K562 (cell line): ENCODE data around the gene WFIKKN1. TPM values are rescaled to one million over a fixed set of nuclear protein-coding genes. Genes with fewer than 3 reads are reported as not detected.

Source experiments
- CEBPG ChIP-seq, 3 experiments: fragments of 200-800 bp in 1 of 3; sonication (Bioruptor generic) in 1 of 3; sonication (generic) in 1 of 3; formaldehyde crosslinking in 1 of 3; IDR thresholded peaks in 2 of 3; conservative IDR thresholded peaks in 1 of 3; 2 replicates each; pipeline versions ENCODE4 v1.6.1 to v1.8.0; 2016 to 2022; ENCODE audit warnings: missing compliant biosample characterization in 2 of 3, missing genetic modification characterization in 2 of 3, mild to moderate bottlenecking in 1 of 3, missing genetic modification reagents in 1 of 3
- CTBP1 ChIP-seq: fragments of 450-650 bp; IDR thresholded peaks from 2 replicates; pipeline ENCODE4 v1.6.1; 2016; ENCODE audit warnings: borderline replicate concordance
- CXXC5 ChIP-seq: fragments of 250-450 bp; sonication (Bioruptor Pico); IDR thresholded peaks from 2 replicates; pipeline ENCODE4 v1.8.0; 2022; ENCODE audit warnings: inconsistent platforms, mild to moderate bottlenecking, moderate library complexity
- EGR1 ChIP-seq: fragments of 450-650 bp; conservative IDR thresholded peaks from 2 replicates; pipeline ENCODE4 v1.6.1; 2017; ENCODE audit warnings: mild to moderate bottlenecking
- HDAC6 ChIP-seq: IDR thresholded peaks from 2 replicates; pipeline ENCODE4 v1.6.1; 2012; ENCODE audit warnings: low read depth, mild to moderate bottlenecking, control low read depth, inconsistent platforms, low read length, moderate library complexity
- HMGN3 ChIP-seq: IDR thresholded peaks from 2 replicates; pipeline ENCODE4 v1.6.1; 2011; ENCODE audit warnings: borderline replicate concordance, low read depth, mild to moderate bottlenecking, mixed read lengths, low read length; ENCODE audit not compliant: insufficient read length; ENCODE audit errors: extremely low read depth
- HNRNPUL1 ChIP-seq: fragments of 200-400 bp; formaldehyde crosslinking; IDR thresholded peaks from 2 replicates; pipeline ENCODE4 v1.6.1; 2017; ENCODE audit warnings: low read length
- NELFE ChIP-seq: IDR thresholded peaks from 2 replicates; pipeline ENCODE4 v1.6.1; 2011; ENCODE audit warnings: mild to moderate bottlenecking; ENCODE audit not compliant: insufficient read depth, insufficient read length
- NFATC3 ChIP-seq: fragments of 450-650 bp; IDR thresholded peaks from 2 replicates; pipeline ENCODE4 v1.6.1; 2017; ENCODE audit warnings: mild to moderate bottlenecking
- NFE2 ChIP-seq: IDR thresholded peaks from 2 replicates; pipeline ENCODE4 v1.6.1; 2014; ENCODE audit warnings: antibody characterized with exemption, low read depth
- NFIC ChIP-seq: fragments of 450-650 bp; IDR thresholded peaks from 2 replicates; pipeline ENCODE4 v1.6.1; 2017; ENCODE audit warnings: mild to moderate bottlenecking, inconsistent platforms
- PCBP1 ChIP-seq: fragments of 200-400 bp; formaldehyde crosslinking; IDR thresholded peaks from 2 replicates; pipeline ENCODE4 v1.6.1; 2018; ENCODE audit warnings: mild to moderate bottlenecking, low read depth, low read length; ENCODE audit not compliant: poor library complexity, severe bottlenecking
- PTRF ChIP-seq: fragments of 450-650 bp; IDR thresholded peaks from 2 replicates; pipeline ENCODE4 v1.6.1; 2016; ENCODE audit warnings: mild to moderate bottlenecking, missing genetic modification characterization, missing compliant biosample characterization
- RBBP5 ChIP-seq: fragments of 200-600 bp; sonication (generic); IDR thresholded peaks from 2 replicates; pipeline ENCODE4 v1.6.1; 2012; ENCODE audit warnings: borderline replicate concordance, mild to moderate bottlenecking, low read length, control low read depth, inconsistent platforms; ENCODE audit not compliant: insufficient read depth, poor library complexity, severe bottlenecking
- SMAD1 ChIP-seq: fragments of 150-350 bp; IDR thresholded peaks from 2 replicates; pipeline ENCODE4 v1.6.1; 2014; ENCODE audit warnings: low read length, low read depth; ENCODE audit not compliant: partially characterized antibody
- TRIM28 ChIP-seq: fragments of 450-650 bp; IDR thresholded peaks from 2 replicates; pipeline ENCODE4 v1.6.1; 2017
- YY1 ChIP-seq, 3 experiments: IDR thresholded peaks; 2 replicates each; pipeline ENCODE4 v1.6.1; 2011; ENCODE audit warnings: low read length in 2 of 3, mild to moderate bottlenecking in 2 of 3, moderate library complexity in 2 of 3, borderline replicate concordance in 1 of 3, control low read depth in 1 of 3, low read depth in 1 of 3; ENCODE audit not compliant: insufficient read depth in 3 of 3, insufficient replicate concordance in 2 of 3, control insufficient read depth in 1 of 3, insufficient read length in 1 of 3; ENCODE audit errors: extremely low read depth in 1 of 3
- ZNF311 ChIP-seq: fragments of 250-450 bp; sonication (Bioruptor Pico); IDR thresholded peaks from 2 replicates; pipeline ENCODE4 v1.4.0; 2020; ENCODE audit warnings: mild to moderate bottlenecking, moderate library complexity
- ZNF77 ChIP-seq: fragments of 250-450 bp; sonication (Bioruptor Pico); IDR thresholded peaks from 2 replicates; pipeline ENCODE4 v1.5.0; 2020
- polyA plus RNA-seq, 8 experiments: library from polyadenylated mRNA; depleted of rRNA in 4 of 8; stranded (reverse) in 5 of 8; unstranded in 3 of 8; fragments of >200 nt; fragmentation: Nextera tagmentation in 2 of 8; fragmentation: Illumina TruSeq in 1 of 8; extraction: Ambion mirVana in 2 of 8; extraction: Trizol in 1 of 8; gene quantifications; 2 replicates each; pipeline versions ENCODE4 v1.2.1 to v1.2.3, GENCODE V29; 2011 to 2014; ENCODE audit warnings: inconsistent platforms in 1 of 8, missing spikeins in 1 of 8
- total RNA-seq, 7 experiments: library from RNA; depleted of rRNA in 6 of 7; stranded (reverse); fragments of >200 nt in 6 of 7; fragmentation: Illumina TruSeq in 2 of 7; extraction: Trizol in 2 of 7; gene quantifications; 2 replicates each; pipeline versions ENCODE4 v1.2.1 to v1.2.3, GENCODE V29; 2011 to 2021; ENCODE audit warnings: low replicate concordance in 1 of 7
- TF ChIP-seq, protein P1 (sequence below), 2 experiments: IDR thresholded peaks; 2 replicates each; pipeline ENCODE4 v1.6.1; 2012; ENCODE audit warnings: improper control_type of control experiment in 2 of 2, low read depth in 2 of 2, low read length in 2 of 2, borderline replicate concordance in 1 of 2
- TF ChIP-seq, protein P2 (sequence below): fragments of 250-450 bp; sonication (Bioruptor Pico); IDR thresholded peaks from 2 replicates; pipeline ENCODE4 v1.5.0; 2021; ENCODE audit warnings: mild to moderate bottlenecking, borderline replicate concordance
- TF ChIP-seq, protein P3 (sequence below): fragments of 450-650 bp; formaldehyde crosslinking; IDR thresholded peaks from 2 replicates; pipeline ENCODE4 v1.4.0; 2022; ENCODE audit warnings: mild to moderate bottlenecking, moderate library complexity

Gene WFIKKN1
- total and polyA plus RNA-seq, 9 of the 15 experiments (the other 6 are each of a cell fraction or from before 2014, with no cell fraction given) = 0.14 to 1.1 (median 0.50) TPM; not detected in 4

DNA sequence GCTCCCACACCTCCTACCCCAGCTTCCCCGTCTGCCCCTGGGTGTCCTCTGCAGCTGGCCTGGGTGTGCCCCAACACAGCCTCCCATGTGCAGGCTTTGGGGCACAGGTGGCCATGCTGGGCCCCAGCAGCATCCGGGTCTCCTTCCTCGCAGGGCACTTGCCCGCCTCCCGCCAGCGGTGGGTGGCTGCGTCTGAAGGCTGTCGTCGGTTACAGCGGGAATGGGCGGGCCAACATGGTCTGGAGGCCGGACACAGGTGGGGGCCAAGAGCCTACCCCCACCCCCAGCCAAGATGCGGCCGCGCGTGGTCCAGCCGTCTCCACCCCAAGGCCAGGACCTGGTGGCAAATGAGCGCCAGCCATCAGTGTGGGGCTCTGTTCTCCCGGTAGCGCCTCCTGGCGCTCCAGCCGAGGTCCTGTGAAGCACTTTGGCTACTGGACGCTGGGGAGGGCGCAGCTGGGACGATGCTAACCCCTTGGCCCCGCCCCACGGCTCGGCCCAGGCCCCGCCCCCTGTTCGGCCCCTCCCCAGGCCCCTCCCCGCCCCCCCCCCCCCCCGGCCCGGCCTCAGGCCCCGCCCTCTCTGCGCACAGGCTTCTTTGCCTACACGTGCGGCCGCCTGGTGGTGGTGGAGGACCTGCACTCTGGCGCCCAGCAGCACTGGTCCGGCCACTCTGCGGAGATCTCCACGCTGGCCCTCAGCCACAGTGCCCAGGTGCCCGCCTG is 29.8 kb downstream of the WFIKKN1 start (continued):
- TF ChIP-seq, protein P1, sequence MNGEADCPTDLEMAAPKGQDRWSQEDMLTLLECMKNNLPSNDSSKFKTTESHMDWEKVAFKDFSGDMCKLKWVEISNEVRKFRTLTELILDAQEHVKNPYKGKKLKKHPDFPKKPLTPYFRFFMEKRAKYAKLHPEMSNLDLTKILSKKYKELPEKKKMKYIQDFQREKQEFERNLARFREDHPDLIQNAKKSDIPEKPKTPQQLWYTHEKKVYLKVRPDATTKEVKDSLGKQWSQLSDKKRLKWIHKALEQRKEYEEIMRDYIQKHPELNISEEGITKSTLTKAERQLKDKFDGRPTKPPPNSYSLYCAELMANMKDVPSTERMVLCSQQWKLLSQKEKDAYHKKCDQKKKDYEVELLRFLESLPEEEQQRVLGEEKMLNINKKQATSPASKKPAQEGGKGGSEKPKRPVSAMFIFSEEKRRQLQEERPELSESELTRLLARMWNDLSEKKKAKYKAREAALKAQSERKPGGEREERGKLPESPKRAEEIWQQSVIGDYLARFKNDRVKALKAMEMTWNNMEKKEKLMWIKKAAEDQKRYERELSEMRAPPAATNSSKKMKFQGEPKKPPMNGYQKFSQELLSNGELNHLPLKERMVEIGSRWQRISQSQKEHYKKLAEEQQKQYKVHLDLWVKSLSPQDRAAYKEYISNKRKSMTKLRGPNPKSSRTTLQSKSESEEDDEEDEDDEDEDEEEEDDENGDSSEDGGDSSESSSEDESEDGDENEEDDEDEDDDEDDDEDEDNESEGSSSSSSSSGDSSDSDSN (IDR thresholded peaks at IDR 0.05; ENCODE audit: borderline replicate concordance in 1 of 2, low read depth in 2 of 2, low read length in 2 of 2) = no peak
- no peak for TF ChIP-seq ZNF311 (CRISPR knock-in tag)
- peak; percentile 54 for TF ChIP-seq HMGN3
- TF ChIP-seq TRIM28 = no peak
- peak; percentile 46; the same call in 1 of the 2 replicates for TF ChIP-seq CTBP1
- TF ChIP-seq NFE2 = no peak
- no peak for TF ChIP-seq HDAC6
- no peak for TF ChIP-seq RBBP5
- TF ChIP-seq YY1 (IDR thresholded peaks at IDR 0.05; ENCODE audit: borderline replicate concordance in 1 of 3, control insufficient read depth in 1 of 3, extremely low read depth in 1 of 3, insufficient read depth in 3 of 3, insufficient read length in 1 of 3, insufficient replicate concordance in 2 of 3, low read depth in 1 of 3, low read length in 2 of 3) = peak in 1 of 3 experiments; percentile 75
- TF ChIP-seq CXXC5 = peak; percentile 47
- TF ChIP-seq CEBPG (CRISPR knock-in tag; IDR thresholded peaks at IDR 0.05) = no peak
- TF ChIP-seq CEBPG (tag; conservative IDR thresholded peaks at IDR 0.05 in 1 of 2, IDR thresholded peaks at IDR 0.05 in 1 of 2) = no peak
- TF ChIP-seq EGR1 = no peak
- TF ChIP-seq PTRF (tag) = no peak
- TF ChIP-seq, protein P2, sequence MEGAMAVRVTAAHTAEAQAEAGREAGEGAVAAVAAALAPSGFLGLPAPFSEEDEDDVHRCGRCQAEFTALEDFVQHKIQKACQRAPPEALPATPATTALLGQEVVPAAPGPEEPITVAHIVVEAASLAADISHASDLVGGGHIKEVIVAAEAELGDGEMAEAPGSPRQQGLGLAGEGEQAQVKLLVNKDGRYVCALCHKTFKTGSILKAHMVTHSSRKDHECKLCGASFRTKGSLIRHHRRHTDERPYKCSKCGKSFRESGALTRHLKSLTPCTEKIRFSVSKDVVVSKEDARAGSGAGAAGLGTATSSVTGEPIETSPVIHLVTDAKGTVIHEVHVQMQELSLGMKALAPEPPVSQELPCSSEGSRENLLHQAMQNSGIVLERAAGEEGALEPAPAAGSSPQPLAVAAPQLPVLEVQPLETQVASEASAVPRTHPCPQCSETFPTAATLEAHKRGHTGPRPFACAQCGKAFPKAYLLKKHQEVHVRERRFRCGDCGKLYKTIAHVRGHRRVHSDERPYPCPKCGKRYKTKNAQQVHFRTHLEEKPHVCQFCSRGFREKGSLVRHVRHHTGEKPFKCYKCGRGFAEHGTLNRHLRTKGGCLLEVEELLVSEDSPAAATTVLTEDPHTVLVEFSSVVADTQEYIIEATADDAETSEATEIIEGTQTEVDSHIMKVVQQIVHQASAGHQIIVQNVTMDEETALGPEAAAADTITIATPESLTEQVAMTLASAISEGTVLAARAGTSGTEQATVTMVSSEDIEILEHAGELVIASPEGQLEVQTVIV (CRISPR knock-in tag) = no peak
- no peak for TF ChIP-seq SMAD1
- TF ChIP-seq ZNF77 (CRISPR knock-in tag) = no peak
- no peak for TF ChIP-seq NFATC3
- peak; percentile 82 for TF ChIP-seq NFIC
- TF ChIP-seq HNRNPUL1 = no peak
- TF ChIP-seq PCBP1 = no peak
- TF ChIP-seq NELFE = no peak
- TF ChIP-seq, protein P3, sequence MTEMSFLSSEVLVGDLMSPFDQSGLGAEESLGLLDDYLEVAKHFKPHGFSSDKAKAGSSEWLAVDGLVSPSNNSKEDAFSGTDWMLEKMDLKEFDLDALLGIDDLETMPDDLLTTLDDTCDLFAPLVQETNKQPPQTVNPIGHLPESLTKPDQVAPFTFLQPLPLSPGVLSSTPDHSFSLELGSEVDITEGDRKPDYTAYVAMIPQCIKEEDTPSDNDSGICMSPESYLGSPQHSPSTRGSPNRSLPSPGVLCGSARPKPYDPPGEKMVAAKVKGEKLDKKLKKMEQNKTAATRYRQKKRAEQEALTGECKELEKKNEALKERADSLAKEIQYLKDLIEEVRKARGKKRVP (CRISPR knock-in tag) = no peak
